Mesenchymal stem cell (in vitro differentiated cells and primary cell): ENCODE measurements around the gene CDRT15L2.
"Not testable (repeated sequence)": the region's sequence is repeated elsewhere in the genome, so short reads cannot be mapped to it uniquely, and the experiment has no call there.

Experiments used
- DNase-seq: peaks from one replicate; pipeline ENCODE4 v3.0.0-alpha.2; 2013
- H2AFZ ChIP-seq: one replicate; pipeline ENCODE4 v1.6.1; 2013; ENCODE audit warnings: low read depth, mild to moderate bottlenecking, control low read depth, inconsistent platforms, low read length, moderate library complexity
- H2AK5ac ChIP-seq: 2 replicates; pipeline ENCODE4 v1.6.1; 2013; ENCODE audit warnings: low read length, moderate library complexity, mild to moderate bottlenecking, inconsistent platforms; ENCODE audit not compliant: severe bottlenecking
- H2BK120ac ChIP-seq: one replicate; pipeline ENCODE4 v1.6.1; 2013; ENCODE audit warnings: low read depth, mild to moderate bottlenecking, inconsistent platforms, low read length, moderate library complexity
- H2BK12ac ChIP-seq, 2 experiments: one replicate each; pipeline ENCODE4 v1.6.1; 2013; ENCODE audit warnings: inconsistent platforms in 2 of 2, low read length in 2 of 2, mild to moderate bottlenecking in 2 of 2, moderate library complexity in 2 of 2, control low read depth in 1 of 2
- H2BK15ac ChIP-seq: one replicate; pipeline ENCODE4 v1.6.1; 2013; ENCODE audit warnings: mild to moderate bottlenecking, low read depth, inconsistent platforms; ENCODE audit not compliant: poor library complexity, severe bottlenecking
- H2BK5ac ChIP-seq: 2 replicates; pipeline ENCODE4 v1.6.1; 2013; ENCODE audit warnings: low read depth, mild to moderate bottlenecking, low read length, control low read depth, inconsistent platforms; ENCODE audit not compliant: poor library complexity, severe bottlenecking
- H3K14ac ChIP-seq, 2 experiments: one replicate each; pipeline ENCODE4 v1.6.1; 2013; ENCODE audit warnings: inconsistent platforms in 2 of 2, low read length in 2 of 2, control low read depth in 1 of 2, mild to moderate bottlenecking in 1 of 2, moderate library complexity in 1 of 2
- H3K18ac ChIP-seq, 2 experiments: one replicate each; pipeline ENCODE4 v1.6.1; 2013; ENCODE audit warnings: inconsistent platforms in 2 of 2, low read length in 2 of 2, control low read depth in 1 of 2, low read depth in 1 of 2, mild to moderate bottlenecking in 1 of 2
- H3K23ac ChIP-seq, 2 experiments: one replicate each; pipeline ENCODE4 v1.6.1; 2013; ENCODE audit warnings: inconsistent platforms in 2 of 2, low read length in 2 of 2, mild to moderate bottlenecking in 2 of 2, moderate library complexity in 2 of 2, control low read depth in 1 of 2
- H3K27ac ChIP-seq: 2 replicates; pipeline ENCODE4 v1.5.1; 2013; ENCODE audit warnings: mild to moderate bottlenecking, moderate library complexity, low read length, control low read depth, inconsistent platforms; ENCODE audit not compliant: poor library complexity, severe bottlenecking
- H3K27me3 ChIP-seq, 2 experiments: 2 replicates each; pipeline versions ENCODE4 v1.6.1 to v1.7.0; 2013; ENCODE audit warnings: low read length in 2 of 2, mild to moderate bottlenecking in 2 of 2, moderate library complexity in 2 of 2, control low read depth in 1 of 2, inconsistent platforms in 1 of 2; ENCODE audit not compliant: control insufficient read depth in 1 of 2, insufficient read depth in 1 of 2
- H3K36me3 ChIP-seq, 2 experiments: 2 replicates each; pipeline versions ENCODE4 v1.6.1 to v1.7.0; 2013; ENCODE audit warnings: low read length in 2 of 2, control low read depth in 1 of 2, inconsistent platforms in 1 of 2, low read depth in 1 of 2, mild to moderate bottlenecking in 1 of 2; ENCODE audit not compliant: insufficient read depth in 2 of 2, control insufficient read depth in 1 of 2
- H3K4ac ChIP-seq, 2 experiments: one replicate each; pipeline ENCODE4 v1.6.1; 2013; ENCODE audit warnings: inconsistent platforms in 2 of 2, low read length in 2 of 2, mild to moderate bottlenecking in 2 of 2, moderate library complexity in 2 of 2, control low read depth in 1 of 2, low read depth in 1 of 2
- H3K4me1 ChIP-seq: 2 replicates; pipeline ENCODE4 v1.6.1; 2013; ENCODE audit warnings: low read depth, low read length, control low read depth; ENCODE audit not compliant: control insufficient read depth, insufficient read depth
- H3K4me2 ChIP-seq: 2 replicates; pipeline ENCODE4 v1.6.1; 2013; ENCODE audit warnings: low read length, mild to moderate bottlenecking, inconsistent platforms; ENCODE audit not compliant: poor library complexity, severe bottlenecking
- H3K4me3 ChIP-seq, 2 experiments: 2 replicates each; pipeline versions ENCODE4 v1.5.1 to v1.7.0; 2013; ENCODE audit warnings: low read length in 2 of 2, mild to moderate bottlenecking in 2 of 2, control low read depth in 1 of 2, low read depth in 1 of 2; ENCODE audit not compliant: insufficient read depth in 1 of 2
- H3K79me1 ChIP-seq: replicated peaks from 2 replicates; pipeline ENCODE4 v1.6.1; 2013; ENCODE audit warnings: mild to moderate bottlenecking, control low read depth, low read length, inconsistent platforms; ENCODE audit not compliant: poor library complexity, severe bottlenecking
- H3K9ac ChIP-seq: 2 replicates; pipeline ENCODE4 v1.7.0; 2013; ENCODE audit warnings: mild to moderate bottlenecking, low read length, moderate library complexity
- H3K9me3 ChIP-seq: 2 replicates; pipeline ENCODE4 v1.7.0; 2013; ENCODE audit warnings: mild to moderate bottlenecking, low read length; ENCODE audit not compliant: control insufficient read depth
- H4K8ac ChIP-seq: one replicate; pipeline ENCODE4 v1.6.1; 2013; ENCODE audit warnings: inconsistent platforms, mild to moderate bottlenecking, low read length, moderate library complexity
- H4K91ac ChIP-seq: one replicate; pipeline ENCODE4 v1.6.1; 2013; ENCODE audit warnings: mild to moderate bottlenecking, low read length, inconsistent platforms
- WGBS: methylation state at CpG from one replicate; pipeline ENCODE4 v1.1.7; 2013; ENCODE audit warnings: mixed read lengths; 5-methylcytosine and 5-hydroxymethylcytosine counted together

The CDRT15L2 gene

DNA sequence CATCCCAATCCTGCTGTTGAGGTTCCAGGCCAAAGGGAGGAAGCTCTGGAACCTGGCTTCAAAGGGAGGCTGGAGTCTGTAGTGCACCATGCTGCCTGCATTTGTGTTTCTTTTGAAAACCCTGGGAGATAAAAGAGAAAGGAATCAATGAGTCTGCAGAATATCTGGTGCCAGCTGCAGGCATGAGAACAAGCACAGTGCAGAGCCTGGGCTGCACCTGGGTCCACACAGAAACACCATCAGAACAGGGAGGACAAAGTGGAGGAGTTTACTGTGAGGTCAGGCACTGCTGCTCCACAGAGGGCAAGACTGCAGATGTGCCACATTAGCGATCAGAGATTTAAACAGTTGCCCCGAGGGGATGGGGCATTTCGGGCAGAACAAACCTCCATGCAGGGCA is 30.0 kb downstream of the CDRT15L2 start:
- not testable (repeated sequence) for H3K14ac ChIP-seq, H3K4me1 ChIP-seq, H3K4me3 ChIP-seq, H3K27ac ChIP-seq, H2BK5ac ChIP-seq, H3K9me3 ChIP-seq, H3K9ac ChIP-seq, H3K27me3 ChIP-seq, H3K18ac ChIP-seq, H2BK12ac ChIP-seq, H3K4ac ChIP-seq, H3K79me1 ChIP-seq, H3K36me3 ChIP-seq, H2AK5ac ChIP-seq, H4K91ac ChIP-seq, H3K4me2 ChIP-seq, H2BK120ac ChIP-seq, H4K8ac ChIP-seq, H3K23ac ChIP-seq, DNase-seq, H2BK15ac ChIP-seq, H2AFZ ChIP-seq
- WGBS: 100% methylated on average over 1 of the region's 3 CpGs

GRCh38 chr17:20611309-20611708 is 31.8 kb downstream of the CDRT15L2 start:
- no peak overlapping the region for H3K4me2 ChIP-seq
- no peak overlapping the region for H2BK120ac ChIP-seq
- WGBS: 79% methylated on average over 7 of the region's 8 CpGs

GRCh38 chr17:20612635-20613034 is 33.1 kb downstream of the CDRT15L2 start:
- Histone ChIP-seq H3K4ac (no peak overlapping the region), H2AFZ (no peak overlapping the region), H3K27me3 (no peaks in the 10 kb centered on the region), H4K8ac (no peak overlapping the region), H3K23ac (no peak overlapping the region), H3K4me3 (no peak overlapping the region), H4K91ac (no peak overlapping the region), H3K14ac (no peak overlapping the region), H3K18ac (no peak overlapping the region), H3K4me2 (no peak overlapping the region), H3K4me1 (no peaks in the 10 kb centered on the region), H3K27ac (no peak overlapping the region), H2BK12ac (no peak overlapping the region), H2BK5ac (no peak overlapping the region), H2BK120ac (no peak overlapping the region), H3K9me3 (no peaks in the 10 kb centered on the region), H3K36me3 (no peaks in the 10 kb centered on the region), H3K9ac (no peak overlapping the region), H2BK15ac (no peak overlapping the region), H3K79me1 (no peaks in the 10 kb centered on the region), H2AK5ac (no peak overlapping the region)
- no peak for DNase-seq
- WGBS: 87% methylated on average over 16 of the region's 16 CpGs

More at GRCh38 chr17:20611309-20611708, 31.8 kb downstream of the CDRT15L2 start:
- Histone ChIP-seq H3K79me1 (no peaks in the 10 kb centered on the region), H2BK12ac (no peak overlapping the region), H2AFZ (no peak overlapping the region), H4K91ac (no peak overlapping the region), H2BK5ac (no peak overlapping the region), H3K4me3 (no peak overlapping the region), H3K23ac (no peak overlapping the region), H3K27ac (no peak overlapping the region), H3K9me3 (no peaks in the 10 kb centered on the region), H3K27me3 (no peaks in the 10 kb centered on the region), H3K18ac (no peak overlapping the region), H2AK5ac (no peak overlapping the region), H4K8ac (no peak overlapping the region), H3K36me3 (no peaks in the 10 kb centered on the region), H2BK15ac (no peak overlapping the region), H3K9ac (no peak overlapping the region), H3K4me1 (no peaks in the 10 kb centered on the region), H3K14ac (no peak overlapping the region), H3K4ac (no peak overlapping the region)
- no peak for DNase-seq

GRCh38 chr17:20613248-20613647 is 33.7 kb downstream of the CDRT15L2 start:
- Histone ChIP-seq H2BK120ac (no peak overlapping the region), H4K8ac (no peak overlapping the region), H3K23ac (no peak overlapping the region), H3K18ac (no peak overlapping the region), H2BK5ac (no peak overlapping the region), H3K9ac (no peak overlapping the region), H2AFZ (no peak overlapping the region), H2BK15ac (no peak overlapping the region), H3K14ac (no peak overlapping the region), H3K27me3 (no peaks in the 10 kb centered on the region), H3K9me3 (no peaks in the 10 kb centered on the region), H3K4me2 (no peak overlapping the region), H3K27ac (no peak overlapping the region), H3K4me3 (no peak overlapping the region), H4K91ac (no peak overlapping the region), H3K4ac (no peak overlapping the region), H3K79me1 (no peaks in the 10 kb centered on the region), H2BK12ac (no peak overlapping the region), H2AK5ac (no peak overlapping the region), H3K4me1 (no peaks in the 10 kb centered on the region), H3K36me3 (no peaks in the 10 kb centered on the region)
- WGBS: 92% methylated on average over 16 of the region's 16 CpGs
- no peak for DNase-seq
